ENCODE measurements around the gene TPD52L2.

DNA sequence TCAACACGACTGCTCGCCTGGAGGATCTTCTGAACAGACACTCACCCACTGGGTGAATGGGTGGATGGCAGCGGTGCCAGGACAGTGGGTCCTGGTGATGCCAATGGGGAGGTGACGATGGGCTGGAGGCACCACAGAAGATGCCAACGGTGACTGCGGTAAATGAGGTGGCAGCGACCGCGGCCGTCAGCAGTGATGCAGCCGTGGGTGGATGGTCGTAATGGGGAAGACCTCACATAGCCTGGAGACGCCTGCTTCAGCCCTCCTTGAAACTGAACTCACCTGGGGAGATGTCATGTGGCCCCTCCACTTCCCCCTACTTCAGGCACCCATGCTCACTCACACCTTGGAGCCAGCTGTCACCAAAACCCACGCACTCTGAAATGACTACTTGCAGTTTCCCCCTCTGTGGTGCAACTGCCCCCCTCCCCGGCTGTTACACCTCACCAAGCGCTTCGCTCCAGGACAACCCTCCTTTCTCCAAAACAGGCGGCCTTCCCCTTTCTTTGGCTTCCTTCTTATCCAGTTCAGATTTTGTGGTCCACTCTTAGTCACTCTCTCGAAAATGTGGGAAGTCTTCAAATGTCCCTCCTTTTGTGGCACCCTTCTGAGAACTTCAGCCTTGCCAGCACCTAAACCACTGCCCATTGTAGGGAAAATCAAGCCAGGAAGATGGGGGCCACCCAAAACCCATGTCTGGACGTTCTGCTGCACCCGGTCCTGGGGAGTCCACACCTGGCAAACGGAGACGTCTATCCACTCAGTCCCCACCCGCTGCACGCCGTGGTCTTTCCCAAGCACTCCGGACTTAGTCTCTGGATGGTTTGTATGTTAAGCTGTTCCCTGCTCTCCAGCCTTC lies 14.2 kb upstream of the TPD52L2 start:
- TF ChIP-seq, protein P1, sequence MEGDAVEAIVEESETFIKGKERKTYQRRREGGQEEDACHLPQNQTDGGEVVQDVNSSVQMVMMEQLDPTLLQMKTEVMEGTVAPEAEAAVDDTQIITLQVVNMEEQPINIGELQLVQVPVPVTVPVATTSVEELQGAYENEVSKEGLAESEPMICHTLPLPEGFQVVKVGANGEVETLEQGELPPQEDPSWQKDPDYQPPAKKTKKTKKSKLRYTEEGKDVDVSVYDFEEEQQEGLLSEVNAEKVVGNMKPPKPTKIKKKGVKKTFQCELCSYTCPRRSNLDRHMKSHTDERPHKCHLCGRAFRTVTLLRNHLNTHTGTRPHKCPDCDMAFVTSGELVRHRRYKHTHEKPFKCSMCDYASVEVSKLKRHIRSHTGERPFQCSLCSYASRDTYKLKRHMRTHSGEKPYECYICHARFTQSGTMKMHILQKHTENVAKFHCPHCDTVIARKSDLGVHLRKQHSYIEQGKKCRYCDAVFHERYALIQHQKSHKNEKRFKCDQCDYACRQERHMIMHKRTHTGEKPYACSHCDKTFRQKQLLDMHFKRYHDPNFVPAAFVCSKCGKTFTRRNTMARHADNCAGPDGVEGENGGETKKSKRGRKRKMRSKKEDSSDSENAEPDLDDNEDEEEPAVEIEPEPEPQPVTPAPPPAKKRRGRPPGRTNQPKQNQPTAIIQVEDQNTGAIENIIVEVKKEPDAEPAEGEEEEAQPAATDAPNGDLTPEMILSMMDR (IDR thresholded peaks at IDR 0.05), result no peak
- no peak for TF ChIP-seq ZFX (IDR thresholded peaks at IDR 0.05; ENCODE audit: borderline replicate concordance)
